Glomerular endothelial cell (primary cell): ENCODE data around the gene MAU2. TPM values are rescaled to one million over a fixed set of nuclear protein-coding genes. Genes with fewer than 3 reads are reported as not detected.

Experiments
- DNase-seq: peaks from one replicate; pipeline ENCODE4 v3.0.0-alpha.2; 2011; ENCODE audit warnings: low read depth, low spot score; ENCODE audit errors: extremely low read depth
- total RNA-seq: library from RNA; depleted of rRNA; stranded (reverse); fragments of >200 nt; gene quantifications from 2 replicates; pipeline ENCODE4 v1.2.3, GENCODE V29; 2015

MAU2 gene
- total RNA-seq, 1 donor from 2014 or later = 46.0 TPM

- DNase-seq = no peak
Observed at GRCh38 chr19:19407633-19407930, 87.0 kb downstream of the MAU2 start.

Other genes starting within 250 kb of the MAU2 start
- gene TMEM161A, start 182.4 kb upstream of the MAU2 start, total RNA-seq = 22.0 and 22.6 TPM in 2 replicates
- not detected in 2 replicates for gene MEF2B, start 150.6 kb upstream of the MAU2 start, total RNA-seq
- 20.7 and 29.3 TPM in 2 replicates for gene BORCS8, start 128.7 kb upstream of the MAU2 start, total RNA-seq
- 89.3 and 109 TPM in 2 replicates for gene RFXANK, start 128.6 kb upstream of the MAU2 start, total RNA-seq
- 3.1 and 8.5 TPM in 2 replicates for gene NR2C2AP, start 117.4 kb upstream of the MAU2 start, total RNA-seq
- gene NCAN, start 108.9 kb upstream of the MAU2 start, total RNA-seq = not detected in 2 replicates
- not detected in 2 replicates for gene TM6SF2, start 47.5 kb upstream of the MAU2 start, total RNA-seq
- 43.7 and 45.8 TPM in 2 replicates for gene SUGP1, start 320 bp upstream of the MAU2 start, total RNA-seq
- 97.8 and 102 TPM in 2 replicates for gene GATAD2A, start 84.8 kb downstream of the MAU2 start, total RNA-seq
- 0.92 and 1.7 TPM in 2 replicates for gene TSSK6, start 194.7 kb downstream of the MAU2 start, total RNA-seq
- 60.2 and 111 TPM in 2 replicates for gene NDUFA13, start 195.4 kb downstream of the MAU2 start, total RNA-seq
- 0.53 TPM in 1 of 2 replicates, not detected in the other for gene YJEFN3, start 208.1 kb downstream of the MAU2 start, total RNA-seq
- gene CILP2, start 217.4 kb downstream of the MAU2 start, total RNA-seq = not detected in 2 replicates